GM19099 (cell line): ENCODE results near the gene TP53I13.

Source experiments
- POLR2A ChIP-seq: IDR thresholded peaks from 3 replicates; pipeline ENCODE4 v1.6.1; 2011; ENCODE audit warnings: low read depth; ENCODE audit not compliant: insufficient read length; ENCODE audit errors: extremely low read depth

TP53I13 gene

DNA sequence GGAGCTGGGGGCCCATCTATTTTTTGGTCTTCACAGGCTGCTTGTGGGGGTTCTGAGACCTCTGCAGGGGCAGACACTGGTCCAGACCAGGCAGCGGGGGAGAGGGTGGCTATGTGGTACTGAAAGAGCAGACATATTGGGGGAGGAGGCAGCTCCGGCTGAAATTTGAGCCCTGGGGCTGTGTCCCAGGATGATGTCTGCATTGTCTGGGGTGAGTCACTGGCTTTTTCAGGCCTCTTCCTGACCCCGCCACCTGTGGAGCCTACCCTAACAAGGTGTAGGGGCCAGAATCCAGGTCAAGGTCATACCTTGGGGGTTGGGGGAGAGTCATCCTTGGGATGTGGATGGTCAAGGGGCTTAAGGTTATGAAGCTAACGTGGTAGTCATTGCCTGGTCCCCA lies 51.8 kb downstream of the TP53I13 start:
- no peak for TF ChIP-seq POLR2A

DNA sequence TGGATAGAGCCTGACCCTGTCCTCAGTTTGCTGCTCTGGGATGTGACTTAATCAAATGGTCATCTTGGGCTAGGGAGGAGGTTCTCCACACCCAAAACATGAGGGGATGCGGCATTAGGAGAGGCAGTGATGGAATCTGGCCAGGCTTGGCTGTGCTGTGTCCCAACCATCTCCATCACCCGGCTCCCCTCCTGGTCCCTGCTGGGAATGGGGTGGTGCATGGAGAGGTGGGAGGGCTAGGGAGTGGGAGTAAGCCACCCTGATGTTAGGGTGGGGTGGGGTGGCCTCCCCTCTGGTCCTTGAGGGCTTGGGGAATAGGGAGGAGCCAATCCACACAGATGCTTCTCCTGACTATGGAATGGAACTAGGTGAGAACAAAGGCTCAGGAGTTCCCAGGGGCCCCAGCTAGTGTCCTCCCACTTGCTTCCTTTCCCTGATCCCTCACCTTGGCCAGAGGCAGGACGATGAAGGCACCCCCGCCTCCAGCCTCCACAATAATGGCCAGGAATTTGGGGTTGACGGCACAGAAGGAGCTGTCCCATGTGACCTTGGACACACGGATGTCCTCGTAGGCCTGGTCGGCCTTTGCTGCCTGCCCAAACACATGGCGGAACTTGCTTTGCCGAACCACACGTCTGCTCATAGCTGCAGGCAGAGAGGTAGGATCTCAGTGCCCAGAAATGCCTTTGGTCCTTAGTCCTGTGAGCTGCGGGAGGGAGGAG lies 52.4 kb downstream of the TP53I13 start:
- no peak for TF ChIP-seq POLR2A

GRCh38 chr17:29621751-29622194 lies 53.3 kb downstream of the TP53I13 start:
- no peak for TF ChIP-seq POLR2A
